ENCODE data around the gene FRAT2.

- TF ChIP-seq POLR2A (IDR thresholded peaks at IDR 0.05; ENCODE audit: low read depth, low read length): no peak
- TF ChIP-seq CTCF (conservative IDR thresholded peaks at IDR 0.05; ENCODE audit: low read depth, low read length): no peak
- TF ChIP-seq RFX5 (IDR thresholded peaks at IDR 0.05; ENCODE audit: low read depth, low read length): no peak
- no peak for TF ChIP-seq RAD21 (IDR thresholded peaks at IDR 0.05; ENCODE audit: low read length)
- TF ChIP-seq, protein P1, sequence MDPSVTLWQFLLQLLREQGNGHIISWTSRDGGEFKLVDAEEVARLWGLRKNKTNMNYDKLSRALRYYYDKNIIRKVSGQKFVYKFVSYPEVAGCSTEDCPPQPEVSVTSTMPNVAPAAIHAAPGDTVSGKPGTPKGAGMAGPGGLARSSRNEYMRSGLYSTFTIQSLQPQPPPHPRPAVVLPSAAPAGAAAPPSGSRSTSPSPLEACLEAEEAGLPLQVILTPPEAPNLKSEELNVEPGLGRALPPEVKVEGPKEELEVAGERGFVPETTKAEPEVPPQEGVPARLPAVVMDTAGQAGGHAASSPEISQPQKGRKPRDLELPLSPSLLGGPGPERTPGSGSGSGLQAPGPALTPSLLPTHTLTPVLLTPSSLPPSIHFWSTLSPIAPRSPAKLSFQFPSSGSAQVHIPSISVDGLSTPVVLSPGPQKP (IDR thresholded peaks at IDR 0.05; ENCODE audit: borderline replicate concordance, low read depth, low read length): no peak
- TF ChIP-seq SMC3 (IDR thresholded peaks at IDR 0.05; ENCODE audit: low read depth, low read length): no peak
Observed at GRCh38 chr10:97358349-97358748, 23.8 kb upstream of the FRAT2 start.
